Measurements from ENCODE around the gene CCDC121.

Gene CCDC121

DNA sequence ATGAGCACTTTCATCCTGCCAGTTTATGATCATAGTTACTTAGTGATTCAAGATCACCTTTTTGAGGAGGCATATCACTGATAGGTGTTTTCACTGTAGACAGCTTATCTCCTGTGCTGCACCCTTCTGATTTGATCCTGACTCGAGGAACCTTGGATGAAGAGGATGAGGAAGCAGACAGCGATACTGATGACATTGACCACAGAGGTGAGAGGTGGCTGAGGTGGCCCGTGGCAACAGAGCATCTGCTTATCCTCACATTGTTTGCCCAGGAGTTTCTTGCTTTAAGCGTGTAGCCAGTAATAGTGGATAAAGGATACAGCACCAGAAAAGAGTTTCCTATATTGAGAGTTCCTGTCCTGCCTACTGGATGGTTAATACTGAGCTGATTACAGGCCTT is 18.9 kb upstream of the CCDC121 start:
- TF ChIP-seq, protein P1, sequence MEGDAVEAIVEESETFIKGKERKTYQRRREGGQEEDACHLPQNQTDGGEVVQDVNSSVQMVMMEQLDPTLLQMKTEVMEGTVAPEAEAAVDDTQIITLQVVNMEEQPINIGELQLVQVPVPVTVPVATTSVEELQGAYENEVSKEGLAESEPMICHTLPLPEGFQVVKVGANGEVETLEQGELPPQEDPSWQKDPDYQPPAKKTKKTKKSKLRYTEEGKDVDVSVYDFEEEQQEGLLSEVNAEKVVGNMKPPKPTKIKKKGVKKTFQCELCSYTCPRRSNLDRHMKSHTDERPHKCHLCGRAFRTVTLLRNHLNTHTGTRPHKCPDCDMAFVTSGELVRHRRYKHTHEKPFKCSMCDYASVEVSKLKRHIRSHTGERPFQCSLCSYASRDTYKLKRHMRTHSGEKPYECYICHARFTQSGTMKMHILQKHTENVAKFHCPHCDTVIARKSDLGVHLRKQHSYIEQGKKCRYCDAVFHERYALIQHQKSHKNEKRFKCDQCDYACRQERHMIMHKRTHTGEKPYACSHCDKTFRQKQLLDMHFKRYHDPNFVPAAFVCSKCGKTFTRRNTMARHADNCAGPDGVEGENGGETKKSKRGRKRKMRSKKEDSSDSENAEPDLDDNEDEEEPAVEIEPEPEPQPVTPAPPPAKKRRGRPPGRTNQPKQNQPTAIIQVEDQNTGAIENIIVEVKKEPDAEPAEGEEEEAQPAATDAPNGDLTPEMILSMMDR (IDR thresholded peaks at IDR 0.05): no peak

DNA sequence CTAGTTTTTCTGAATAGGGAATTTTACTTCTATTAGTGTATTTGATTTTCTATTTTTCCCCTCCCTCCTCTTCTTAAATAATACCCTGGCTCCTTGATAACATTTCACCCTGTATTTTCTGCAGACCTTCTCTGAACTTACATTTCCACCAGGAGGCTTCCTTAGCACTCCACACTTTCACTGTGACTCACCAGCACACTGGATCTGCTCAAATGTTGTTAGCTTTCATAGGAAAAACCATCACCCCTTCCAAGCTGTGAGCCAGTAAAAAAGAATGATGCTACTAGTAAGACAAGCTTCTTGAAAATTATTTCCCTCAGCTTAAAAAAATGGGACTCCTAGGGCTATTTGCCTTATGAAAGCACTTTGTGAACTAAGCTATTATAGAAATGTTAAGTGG is 18.5 kb upstream of the CCDC121 start:
- TF ChIP-seq, protein P1 (IDR thresholded peaks at IDR 0.05): no peak

DNA sequence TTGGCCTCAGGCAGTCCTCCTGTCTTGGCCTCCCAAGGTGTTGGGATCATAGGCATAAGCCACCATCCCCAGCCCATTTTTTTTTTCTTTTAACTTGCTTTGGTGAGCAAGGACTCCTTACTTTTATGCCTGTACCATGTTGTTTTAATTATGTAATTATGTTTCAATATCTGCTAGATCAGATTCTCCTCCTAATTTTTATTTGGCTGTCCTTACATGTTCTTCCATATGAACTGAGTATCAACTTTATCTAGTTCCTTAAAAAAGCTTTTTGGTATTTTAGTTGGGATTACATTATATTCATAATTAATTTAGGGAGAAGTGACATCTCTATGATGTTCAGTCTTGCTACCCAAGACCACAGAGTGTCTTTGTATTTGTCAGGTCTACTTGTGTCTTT is 16.4 kb upstream of the CCDC121 start:
- TF ChIP-seq, protein P1 (IDR thresholded peaks at IDR 0.05): no peak

DNA sequence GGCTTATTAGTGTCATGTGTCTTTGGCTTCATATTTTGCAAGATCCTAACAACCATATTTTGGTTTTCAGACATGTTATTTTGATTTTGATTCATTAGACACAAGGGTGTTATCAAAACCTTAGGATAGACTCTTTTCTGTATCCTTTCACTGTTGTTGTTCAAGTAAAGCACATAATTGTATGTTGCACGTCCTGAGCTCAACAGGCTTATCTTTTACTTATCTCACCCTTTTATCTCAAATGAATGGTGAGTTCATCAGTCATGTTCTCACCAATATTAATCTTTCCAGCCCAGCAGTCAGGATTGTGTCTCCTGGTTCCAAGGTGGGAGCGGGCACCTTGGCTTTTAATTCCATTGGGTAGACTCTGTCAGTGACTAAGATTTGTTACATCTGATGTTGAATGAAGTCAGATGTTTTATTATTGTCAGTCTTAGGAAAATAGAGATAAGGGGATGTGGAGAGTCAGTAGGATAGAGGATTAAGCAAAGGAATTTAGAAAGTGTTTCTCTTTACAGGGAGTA is 12.0 kb upstream of the CCDC121 start:
- TF ChIP-seq, protein P1 (IDR thresholded peaks at IDR 0.05): no peak

DNA sequence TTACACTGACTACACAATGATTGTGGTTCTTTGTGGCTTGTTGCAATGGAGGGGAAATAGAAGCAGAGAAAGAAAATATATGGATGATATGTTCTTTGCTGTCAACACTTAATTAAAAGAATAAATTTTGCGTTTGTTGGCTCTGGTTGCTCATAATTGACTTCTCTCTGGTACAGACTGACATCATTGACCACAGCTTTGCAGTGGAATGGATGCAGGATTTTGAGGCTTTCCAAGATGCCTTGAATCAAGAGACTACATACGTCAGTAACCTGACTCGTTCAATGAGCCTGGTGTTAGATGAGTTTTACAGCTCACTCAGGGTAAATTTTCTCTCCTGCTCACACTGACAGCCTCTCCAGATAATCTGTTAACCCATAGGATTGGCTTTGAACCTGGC is 9.9 kb upstream of the CCDC121 start:
- TF ChIP-seq, protein P1 (IDR thresholded peaks at IDR 0.05): no peak

DNA sequence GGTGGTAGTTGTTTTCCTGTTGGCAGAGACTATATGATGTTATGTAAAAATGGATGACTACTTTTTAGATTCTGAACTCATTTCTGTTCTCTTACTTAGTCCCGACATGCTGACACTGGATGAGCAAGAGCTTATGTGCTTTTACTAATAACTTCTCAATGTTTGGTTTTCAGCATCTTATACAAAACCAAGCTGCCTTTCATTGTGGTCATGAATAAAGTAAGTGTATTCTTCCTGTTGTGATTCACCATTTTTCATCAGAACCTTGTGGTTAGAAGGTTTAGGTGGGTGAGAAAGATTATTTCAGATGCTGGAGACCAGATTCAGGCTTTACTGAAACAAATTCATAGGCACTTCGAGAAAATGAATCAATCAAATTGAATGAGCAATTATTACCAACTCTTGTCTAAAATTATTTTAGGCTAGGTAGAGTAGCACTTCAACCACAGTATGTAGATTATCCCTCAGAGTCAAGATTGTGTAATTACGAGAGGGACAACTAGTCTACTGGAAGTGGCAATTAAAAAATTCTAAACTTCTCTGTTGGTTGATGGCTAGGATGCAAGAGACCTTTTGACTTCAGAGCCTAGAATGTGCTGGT is 9.3 kb upstream of the CCDC121 start:
- TF ChIP-seq, protein P1 (IDR thresholded peaks at IDR 0.05): no peak

DNA sequence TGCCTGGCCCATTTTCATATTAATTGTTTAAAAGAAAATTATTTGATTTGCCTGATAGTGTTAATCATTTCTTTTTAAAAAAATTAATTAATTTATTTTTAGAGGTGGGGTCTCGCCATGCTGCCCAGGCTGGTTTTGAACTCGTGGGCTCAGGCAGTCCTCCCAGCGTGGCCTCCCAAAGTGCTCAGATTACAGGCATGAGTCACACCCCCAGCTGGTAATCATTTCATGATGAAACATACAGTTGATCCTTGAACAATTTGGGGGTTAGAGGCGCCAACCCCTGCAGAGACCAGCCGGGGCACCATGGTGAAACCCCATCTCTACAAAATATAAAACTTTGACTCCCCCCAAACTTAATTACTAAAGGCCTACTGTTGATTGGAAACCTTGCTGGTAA is 8.0 kb upstream of the CCDC121 start:
- TF ChIP-seq, protein P1 (IDR thresholded peaks at IDR 0.05): no peak

DNA sequence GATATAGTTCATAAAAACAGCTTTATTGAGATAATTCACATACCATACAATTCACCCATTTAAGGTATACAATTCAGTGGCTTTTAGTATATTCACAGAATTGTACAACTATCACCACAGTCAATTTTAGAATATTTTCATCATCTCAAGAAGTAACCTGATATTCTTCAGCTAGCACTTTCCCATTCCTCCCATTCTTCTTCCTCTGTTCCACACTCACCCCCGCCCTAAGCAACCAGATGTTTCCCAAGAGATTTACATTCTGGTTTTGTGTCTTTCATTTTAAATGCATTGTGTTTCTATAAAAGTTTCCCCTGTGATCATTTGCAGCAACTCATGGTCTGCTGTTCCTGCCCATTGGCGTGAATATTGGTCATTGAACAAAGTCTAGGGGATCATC is 5.5 kb upstream of the CCDC121 start:
- TF ChIP-seq, protein P1 (IDR thresholded peaks at IDR 0.05): no peak
